Activated naive CD8-positive, alpha-beta T cell treated with anti-CD3 and anti-CD28 coated beads, Interleukin-2, amount 50 U/mL, for 24 hours (primary cell): ENCODE measurements around the gene ITPRID2.

Experiments used
- ATAC-seq: fragments of 150-1000 bp; cut with Tn5 transposase; one replicate; pipeline ENCODE4 v1.10.0; 2021
- DNase-seq: peaks from one replicate; pipeline ENCODE4 v3.0.0; 2021
- H3K27ac Mint-ChIP-seq: one replicate; pipeline ENCODE4 v1.8.0; 2021; ENCODE audit warnings: mild to moderate bottlenecking, mixed read lengths
- H3K27me3 Mint-ChIP-seq: one replicate; pipeline ENCODE4 v1.8.0; 2021; ENCODE audit warnings: mixed read lengths
- H3K36me3 Mint-ChIP-seq: one replicate; pipeline ENCODE4 v1.8.0; 2021; ENCODE audit warnings: low read depth, mixed read lengths
- H3K4me1 Mint-ChIP-seq: one replicate; pipeline ENCODE4 v1.8.0; 2021; ENCODE audit warnings: mixed read lengths
- H3K4me3 Mint-ChIP-seq: one replicate; pipeline ENCODE4 v1.8.0; 2021; ENCODE audit warnings: mild to moderate bottlenecking, moderate library complexity, mixed read lengths
- H3K9me3 Mint-ChIP-seq: one replicate; pipeline ENCODE4 v1.8.0; 2021; ENCODE audit warnings: mixed read lengths

Gene ITPRID2

GRCh38 chr2:181916726-181917718 lies 25.5 kb downstream of the ITPRID2 start:
- peaks cover 49% of the 10 kb centered on the region for H3K36me3 Mint-ChIP-seq
- no peak overlapping the region for H3K27ac Mint-ChIP-seq
- DNase-seq = no peak
- H3K9me3 Mint-ChIP-seq = no peaks in the 10 kb centered on the region
- H3K4me3 Mint-ChIP-seq = no peak overlapping the region
- H3K4me1 Mint-ChIP-seq = no peaks in the 10 kb centered on the region
- ATAC-seq = no peak
- H3K27me3 Mint-ChIP-seq = no peaks in the 10 kb centered on the region

- H3K4me1 Mint-ChIP-seq = no peaks in the 10 kb centered on the region
- no peak for ATAC-seq
- H3K27me3 Mint-ChIP-seq = no peaks in the 10 kb centered on the region
- H3K27ac Mint-ChIP-seq = no peak overlapping the region
- no peak for DNase-seq
- peaks cover 57% of the 10 kb centered on the region for H3K36me3 Mint-ChIP-seq
- no peak overlapping the region for H3K4me3 Mint-ChIP-seq
- H3K9me3 Mint-ChIP-seq = no peaks in the 10 kb centered on the region
Observed at GRCh38 chr2:181918188-181918587, 26.7 kb downstream of the ITPRID2 start.

GRCh38 chr2:181923121-181923520 lies 31.6 kb downstream of the ITPRID2 start:
- Mint-ChIP-seq H3K27me3 (no peaks in the 10 kb centered on the region), H3K4me3 (no peak overlapping the region), H3K9me3 (no peaks in the 10 kb centered on the region), H3K36me3 (peaks cover 61% of the 10 kb centered on the region), H3K4me1 (no peaks in the 10 kb centered on the region), H3K27ac (no peak overlapping the region)
- DNase-seq (no peak), ATAC-seq (no peak)

- H3K36me3 Mint-ChIP-seq = peaks cover 53% of the 10 kb centered on the region
- no peak overlapping the region for H3K27ac Mint-ChIP-seq
- no peak for ATAC-seq
- DNase-seq = no peak
- no peak overlapping the region for H3K4me3 Mint-ChIP-seq
- H3K4me1 Mint-ChIP-seq = no peaks in the 10 kb centered on the region
- no peaks in the 10 kb centered on the region for H3K27me3 Mint-ChIP-seq
- H3K9me3 Mint-ChIP-seq = no peaks in the 10 kb centered on the region
Observed at GRCh38 chr2:181924336-181924735, 32.8 kb downstream of the ITPRID2 start.

GRCh38 chr2:181934694-181935093 lies 43.2 kb downstream of the ITPRID2 start:
- Mint-ChIP-seq H3K27me3 (peaks cover 6% of the 10 kb centered on the region), H3K27ac (no peak overlapping the region), H3K4me1 (no peaks in the 10 kb centered on the region), H3K36me3 (peaks cover 12% of the 10 kb centered on the region), H3K4me3 (no peak overlapping the region), H3K9me3 (no peaks in the 10 kb centered on the region)
- DNase-seq = no peak
- no peak for ATAC-seq

GRCh38 chr2:181937473-181937872 lies 45.9 kb downstream of the ITPRID2 start:
- no peak overlapping the region for H3K4me3 Mint-ChIP-seq

GRCh38 chr2:181943411-181944124 lies 52.0 kb downstream of the ITPRID2 start:
- Mint-ChIP-seq H3K36me3 (no peaks in the 10 kb centered on the region), H3K4me1 (no peaks in the 10 kb centered on the region), H3K9me3 (no peaks in the 10 kb centered on the region), H3K27ac (no peak overlapping the region), H3K4me3 (no peak overlapping the region), H3K27me3 (peaks cover 16% of the 10 kb centered on the region)
- ATAC-seq (no peak), DNase-seq (no peak)

More at GRCh38 chr2:181937473-181937872, 45.9 kb downstream of the ITPRID2 start:
- Mint-ChIP-seq H3K4me1 (no peaks in the 10 kb centered on the region), H3K27me3 (peaks cover 6% of the 10 kb centered on the region), H3K27ac (no peak overlapping the region), H3K9me3 (no peaks in the 10 kb centered on the region), H3K36me3 (no peaks in the 10 kb centered on the region)
- ATAC-seq (no peak), DNase-seq (no peak)

GRCh38 chr2:181944164-181944913 lies 52.8 kb downstream of the ITPRID2 start:
- Mint-ChIP-seq H3K36me3 (no peaks in the 10 kb centered on the region), H3K4me1 (no peaks in the 10 kb centered on the region), H3K4me3 (no peak overlapping the region), H3K9me3 (no peaks in the 10 kb centered on the region), H3K27ac (no peak overlapping the region), H3K27me3 (peaks cover 16% of the 10 kb centered on the region)
- no peak for ATAC-seq
- DNase-seq = no peak

GRCh38 chr2:181944914-181945291 lies 53.4 kb downstream of the ITPRID2 start:
- no peaks in the 10 kb centered on the region for H3K9me3 Mint-ChIP-seq
- no peak overlapping the region for H3K27ac Mint-ChIP-seq
- DNase-seq (no peak), ATAC-seq (no peak)
- H3K36me3 Mint-ChIP-seq = no peaks in the 10 kb centered on the region
- H3K27me3 Mint-ChIP-seq = peaks cover 16% of the 10 kb centered on the region
- H3K4me1 Mint-ChIP-seq = no peaks in the 10 kb centered on the region
- H3K4me3 Mint-ChIP-seq = no peak overlapping the region

GRCh38 chr2:181946444-181947127 lies 55.1 kb downstream of the ITPRID2 start:
- Mint-ChIP-seq H3K4me1 (no peaks in the 10 kb centered on the region), H3K27ac (no peak overlapping the region), H3K27me3 (peaks cover 16% of the 10 kb centered on the region), H3K4me3 (no peak overlapping the region), H3K9me3 (no peaks in the 10 kb centered on the region), H3K36me3 (no peaks in the 10 kb centered on the region)
- DNase-seq (no peak), ATAC-seq (no peak)

GRCh38 chr2:181947273-181947672 lies 55.7 kb downstream of the ITPRID2 start:
- ATAC-seq (no peak), DNase-seq (no peak)

GRCh38 chr2:181948227-181948626 lies 56.7 kb downstream of the ITPRID2 start:
- ATAC-seq (no peak), DNase-seq (no peak)
- no peak overlapping the region for H3K27ac Mint-ChIP-seq
- no peaks in the 10 kb centered on the region for H3K36me3 Mint-ChIP-seq
- no peaks in the 10 kb centered on the region for H3K9me3 Mint-ChIP-seq
- peaks cover 16% of the 10 kb centered on the region for H3K27me3 Mint-ChIP-seq
- no peak overlapping the region for H3K4me3 Mint-ChIP-seq
- H3K4me1 Mint-ChIP-seq = no peaks in the 10 kb centered on the region

More at GRCh38 chr2:181947273-181947672, 55.7 kb downstream of the ITPRID2 start:
- Mint-ChIP-seq H3K27ac (no peak overlapping the region), H3K27me3 (peaks cover 16% of the 10 kb centered on the region), H3K4me3 (no peak overlapping the region), H3K4me1 (no peaks in the 10 kb centered on the region), H3K9me3 (no peaks in the 10 kb centered on the region), H3K36me3 (no peaks in the 10 kb centered on the region)

- H3K4me1 Mint-ChIP-seq = peaks cover 5% of the 10 kb centered on the region
- H3K4me3 Mint-ChIP-seq = no peak overlapping the region
- ATAC-seq (no peak), DNase-seq (no peak)
- no peaks in the 10 kb centered on the region for H3K9me3 Mint-ChIP-seq
- H3K36me3 Mint-ChIP-seq = no peaks in the 10 kb centered on the region
- peaks cover 19% of the 10 kb centered on the region for H3K27me3 Mint-ChIP-seq
- H3K27ac Mint-ChIP-seq = no peak overlapping the region
Observed at GRCh38 chr2:181949047-181949446, 57.5 kb downstream of the ITPRID2 start.
